ENCODE data around the gene KLHL34.

The KLHL34 gene

DNA sequence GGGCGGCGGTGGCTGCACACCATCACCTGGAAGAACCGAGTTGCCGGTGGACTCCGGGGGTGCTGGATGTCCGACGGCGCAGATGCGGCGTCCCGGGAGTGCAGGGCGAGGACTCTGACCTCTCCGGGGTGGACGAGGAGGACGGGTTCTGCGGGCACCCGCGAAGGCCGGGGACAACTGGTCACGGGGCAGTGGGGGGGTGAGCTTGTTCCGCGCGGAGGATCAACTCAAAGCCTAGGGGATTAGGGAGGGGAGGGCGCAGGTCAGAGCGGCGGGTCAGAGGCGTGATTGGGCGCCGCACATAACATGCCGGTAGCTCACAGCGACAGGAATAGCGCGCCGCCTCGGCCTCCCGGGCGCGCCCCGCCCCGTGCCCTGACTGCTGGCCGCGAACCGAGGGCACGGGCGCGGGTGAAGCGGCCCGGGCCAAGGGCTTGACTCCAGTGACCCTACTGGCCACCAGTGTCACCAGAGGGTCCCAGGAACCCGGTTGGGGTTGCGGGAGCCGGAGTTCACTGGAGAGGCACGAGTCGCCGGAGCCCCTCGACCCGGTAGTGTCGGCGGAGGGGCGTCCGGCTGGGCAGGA is at the start of gene KLHL34:
Gene KLHL34, minus strand, starts transcription at position 179 of the 586 bp plus-strand sequence. CDS start 542 bp downstream, outside the sequence.
- DNase-seq, result no peak

DNA sequence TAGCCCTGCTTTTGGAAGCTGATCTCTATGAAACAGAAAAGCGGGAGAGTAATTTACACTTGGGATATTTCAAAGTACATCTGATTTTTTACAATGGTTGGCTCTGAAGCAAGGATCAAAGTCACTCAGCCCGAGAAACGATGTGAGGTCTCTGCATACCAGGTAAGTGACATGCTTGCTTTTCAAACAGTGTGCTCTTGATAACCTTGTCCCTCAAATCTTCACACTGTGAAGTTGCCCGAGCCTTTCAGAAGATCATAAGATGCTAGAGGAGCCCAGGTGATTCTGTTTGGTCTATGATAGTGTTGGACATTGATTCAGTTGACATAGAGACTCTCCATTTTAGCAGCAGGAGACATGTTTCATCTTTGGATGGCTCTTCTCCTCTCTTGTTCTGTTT is 47.1 kb upstream of the KLHL34 start:
- no peak for DNase-seq

DNA sequence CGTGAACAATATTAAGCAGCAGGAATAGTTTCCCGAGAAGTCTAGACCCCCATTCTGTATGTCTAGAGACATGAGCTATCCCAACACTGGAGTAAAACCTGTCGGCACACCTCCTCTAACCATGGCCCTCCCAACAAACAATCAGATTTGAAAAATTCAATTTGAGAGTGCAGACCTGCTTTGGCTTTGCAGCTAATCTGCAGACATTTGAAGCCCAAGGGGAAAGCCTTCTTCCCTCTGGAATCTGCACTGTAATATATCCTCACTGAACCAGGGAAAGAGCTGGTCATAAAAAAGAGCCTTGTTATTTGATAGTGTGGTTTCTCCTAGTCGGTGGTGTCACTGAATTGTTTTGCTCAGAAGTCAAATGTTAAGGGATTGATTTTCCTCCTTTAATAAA is 44.6 kb upstream of the KLHL34 start:
- DNase-seq, result no peak

DNA sequence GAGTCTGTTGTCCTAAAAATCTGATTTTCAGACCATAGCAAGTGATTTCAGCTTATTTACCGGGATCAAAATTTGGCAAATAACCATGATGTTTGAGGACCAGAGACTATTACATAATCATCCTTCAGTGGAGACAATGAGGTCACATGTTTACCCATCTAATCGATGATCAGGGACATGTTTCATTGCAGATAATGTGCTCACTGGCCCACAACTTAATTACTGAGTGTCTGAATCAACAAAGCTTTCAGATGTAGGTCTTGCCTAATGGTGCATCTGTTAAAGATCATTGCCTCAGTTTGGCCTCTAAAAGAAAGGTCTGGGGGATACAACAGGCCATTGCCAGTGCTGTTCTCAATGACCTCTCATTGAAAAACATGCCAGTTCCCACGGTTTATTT is 42.8 kb upstream of the KLHL34 start:
- no peak for DNase-seq

- no peak for DNase-seq
Observed at GRCh38 chrX:21700275-21700674, 42.1 kb upstream of the KLHL34 start.

DNA sequence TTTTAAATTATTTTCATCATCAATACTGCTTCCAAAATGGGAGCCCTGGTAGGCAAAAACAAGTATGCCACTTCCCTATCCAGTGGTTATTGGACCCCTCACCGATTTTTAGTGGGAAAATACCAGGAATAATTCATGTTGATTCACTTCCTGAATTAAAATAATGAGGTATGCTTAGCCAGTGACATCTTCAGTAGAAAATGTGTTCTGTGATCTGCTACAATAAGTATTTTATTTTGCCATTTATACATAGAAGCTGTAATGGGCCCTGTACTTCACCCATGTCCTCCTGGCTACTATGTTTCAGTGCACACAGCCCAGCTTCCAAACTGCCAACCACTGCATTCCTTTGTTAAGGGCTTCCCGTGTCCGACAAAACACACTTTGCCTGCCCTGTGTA is 41.0 kb upstream of the KLHL34 start:
- no peak for DNase-seq

DNA sequence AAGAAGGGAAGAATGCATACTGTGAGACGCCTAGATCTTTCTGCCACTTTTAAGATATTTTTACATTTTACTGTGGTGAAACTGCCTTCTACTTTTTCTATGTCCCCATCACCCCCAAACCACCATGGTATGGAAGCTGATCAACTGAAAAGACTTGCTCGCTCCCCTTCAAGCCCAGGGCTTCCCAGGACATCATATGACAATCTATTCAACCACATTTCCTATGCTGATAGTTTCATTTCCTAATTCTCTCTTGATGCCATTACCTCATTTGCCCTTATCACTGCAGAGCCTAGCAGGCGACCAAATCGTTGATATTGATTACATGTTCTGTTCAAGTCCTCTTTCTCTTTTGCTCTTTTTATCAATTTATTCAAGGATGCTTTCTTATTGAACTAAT is 40.1 kb upstream of the KLHL34 start:
- DNase-seq, result no peak

GRCh38 chrX:21691512-21692018 is 33.4 kb upstream of the KLHL34 start:
- no peak for DNase-seq

GRCh38 chrX:21683941-21684340 is 25.8 kb upstream of the KLHL34 start:
- DNase-seq, result no peak

DNA sequence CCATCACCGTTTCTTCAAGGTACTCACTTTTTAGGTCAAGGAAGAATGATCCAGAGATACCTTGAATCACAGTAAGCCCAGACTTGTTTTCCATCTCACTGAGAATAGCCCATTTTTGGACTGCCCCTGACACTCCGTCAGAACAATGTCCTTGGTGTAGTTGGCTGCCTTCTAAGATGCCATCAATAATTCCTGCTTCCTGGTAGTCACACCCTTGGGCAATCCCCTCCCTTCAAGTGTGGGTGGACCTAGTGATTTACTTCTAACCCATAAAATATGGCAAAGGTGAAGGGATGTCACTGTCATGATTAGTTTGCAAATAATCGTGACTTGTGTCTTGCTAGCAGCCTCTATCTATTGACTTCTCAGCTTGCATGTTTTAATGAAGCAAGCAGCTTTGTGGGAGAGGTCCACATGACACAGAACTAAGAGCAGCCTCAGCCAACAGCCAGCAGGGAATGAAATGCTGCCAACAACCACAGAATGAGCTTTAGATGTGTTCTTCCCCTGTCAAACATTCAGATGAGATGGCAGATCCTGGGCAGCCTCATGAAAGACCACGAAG is 20.0 kb upstream of the KLHL34 start:
- DNase-seq, result no peak

GRCh38 chrX:21675931-21676330 is 17.8 kb upstream of the KLHL34 start:
- DNase-seq, result no peak

- DNase-seq, result no peak
Observed at GRCh38 chrX:21674430-21675186, 16.5 kb upstream of the KLHL34 start.

GRCh38 chrX:21666679-21667078 is 8.5 kb upstream of the KLHL34 start:
- DNase-seq, result no peak

DNA sequence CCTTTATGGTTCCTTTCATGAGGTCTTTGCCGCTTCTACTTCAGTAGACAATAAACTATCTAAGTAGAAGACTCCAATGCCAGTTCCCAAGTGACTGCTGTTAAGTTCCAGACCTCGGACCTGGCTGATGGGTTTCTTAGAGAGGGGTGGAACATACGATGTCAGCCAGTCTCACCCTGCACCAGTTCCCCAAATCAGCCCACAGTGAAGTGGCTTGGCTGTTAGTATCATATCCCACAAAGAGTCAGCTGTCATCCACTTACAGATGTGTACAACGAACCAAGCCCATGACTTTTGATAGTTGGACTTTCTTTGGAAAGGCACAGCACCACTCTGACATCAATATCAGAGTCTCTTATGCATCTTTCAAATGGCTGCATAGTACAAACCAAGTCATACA is 8.1 kb upstream of the KLHL34 start:
- DNase-seq, result no peak

DNA sequence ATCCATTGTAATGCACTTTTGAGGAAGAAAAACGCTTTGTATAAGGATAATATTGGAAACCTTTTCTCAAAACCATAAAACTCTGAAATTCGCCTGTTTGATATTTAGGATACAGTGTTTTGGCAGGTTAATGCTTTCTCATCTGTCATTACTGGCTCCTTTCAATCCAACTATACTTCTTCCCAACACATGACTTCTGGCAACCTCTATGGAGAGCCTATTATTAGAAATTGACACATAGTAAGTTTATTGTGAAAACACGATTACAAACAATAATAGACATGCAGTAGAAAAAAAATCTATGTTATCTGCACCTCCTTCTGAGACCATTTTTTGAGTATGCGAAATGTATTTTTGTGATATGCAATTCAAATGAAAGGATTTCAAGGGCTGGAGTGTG is 4.6 kb upstream of the KLHL34 start:
- no peak for DNase-seq

- no peak for DNase-seq
Observed at GRCh38 chrX:21661316-21661715, 3.2 kb upstream of the KLHL34 start.

DNA sequence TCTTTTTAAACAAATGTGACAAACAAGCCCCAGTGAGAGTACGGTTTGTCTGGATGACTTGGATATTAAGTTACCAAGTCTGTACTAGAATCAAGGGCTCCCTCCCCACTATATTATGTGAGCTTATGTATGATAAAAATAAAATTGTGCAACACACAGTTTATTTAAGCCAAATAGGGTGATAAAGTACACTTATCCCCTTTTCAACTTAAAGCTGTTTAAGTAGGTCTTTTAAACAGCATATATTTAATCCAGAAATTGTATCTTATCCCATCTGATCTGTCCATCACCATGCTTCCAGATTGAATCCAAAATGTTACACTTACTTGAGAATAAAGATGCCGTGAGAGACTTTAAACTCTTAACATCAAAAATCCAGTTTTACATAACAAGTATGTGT is 2.0 kb upstream of the KLHL34 start:
- DNase-seq, result no peak

- no peak for DNase-seq
Observed at GRCh38 chrX:21659320-21659719, 1.2 kb upstream of the KLHL34 start.

GRCh38 chrX:21658746-21659145 is 616 bp upstream of the KLHL34 start:
- DNase-seq, result no peak

- no peak for DNase-seq
Observed at GRCh38 chrX:21657318-21658151, 595 bp downstream of the KLHL34 start.

DNA sequence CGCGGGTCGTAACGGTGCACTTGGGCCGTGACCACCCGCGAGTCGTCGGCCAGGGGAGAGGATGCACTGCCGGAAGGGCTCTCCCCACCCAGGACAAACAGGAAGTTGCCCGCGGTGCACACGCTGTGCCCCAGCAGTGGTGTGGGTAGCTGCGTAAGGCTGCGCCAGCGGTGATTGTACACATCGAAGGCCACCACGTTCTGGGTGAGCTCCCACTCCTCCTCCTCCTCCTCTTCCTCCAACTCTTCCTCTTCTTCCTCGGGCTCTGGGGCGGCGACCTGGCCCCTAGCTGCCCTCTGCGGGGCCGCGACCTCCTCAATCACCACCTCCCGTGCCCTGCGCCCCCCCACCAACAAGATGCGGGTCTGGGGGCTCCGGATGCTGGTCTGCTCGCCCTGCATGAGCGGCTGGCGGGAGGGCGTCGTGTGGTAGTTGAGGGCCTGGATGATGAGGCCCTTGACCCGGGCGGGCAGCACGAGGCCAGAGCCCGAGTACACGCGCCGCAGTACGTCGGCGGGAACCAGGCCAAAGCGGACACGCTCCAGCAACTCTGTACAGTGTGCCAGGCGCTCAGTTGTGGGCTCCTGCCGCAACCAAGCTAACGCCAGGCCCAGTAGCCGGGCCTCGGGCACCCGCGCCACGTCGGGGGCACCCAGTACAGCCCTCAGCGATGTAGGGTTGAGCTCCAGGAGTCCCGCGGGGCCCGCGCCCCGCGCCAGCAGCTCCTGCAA is 1.4 kb downstream of the KLHL34 start:
- DNase-seq, result peak; percentile 2

DNA sequence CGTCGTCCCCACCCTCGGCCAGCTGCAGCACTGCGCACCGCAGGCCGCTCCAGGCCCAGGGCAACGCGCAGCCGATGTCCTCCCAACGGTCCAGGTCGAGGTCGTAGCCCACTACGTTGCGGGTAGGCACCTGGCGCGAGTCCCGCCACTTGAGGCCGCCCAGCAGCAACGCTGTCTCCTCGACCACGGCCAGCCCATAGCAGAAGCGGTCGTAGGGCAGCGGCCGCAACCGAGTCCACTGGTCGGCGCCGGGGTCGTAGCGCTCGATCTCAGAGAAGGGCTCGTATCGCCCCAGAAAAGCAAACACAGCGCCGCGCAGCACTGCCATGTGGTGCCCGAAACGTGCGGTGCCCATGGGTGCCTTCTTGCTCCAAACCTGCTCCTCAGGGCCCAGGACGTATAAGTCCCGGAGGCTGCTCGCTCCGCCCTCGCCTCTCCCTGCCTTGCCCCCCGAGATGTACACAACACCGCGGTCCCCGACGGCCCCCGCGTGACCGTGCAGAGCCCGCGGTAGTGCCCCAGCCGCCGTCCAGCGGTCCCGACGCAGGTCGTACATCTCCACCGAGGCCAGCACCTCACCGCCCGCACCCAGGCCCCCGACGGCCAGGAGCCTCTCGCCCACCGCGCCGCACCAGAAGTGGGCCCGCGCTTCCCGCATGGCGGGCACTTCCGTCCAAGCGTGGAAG is 2.1 kb downstream of the KLHL34 start:
- no peak for DNase-seq
